Measurements from ENCODE around the gene EN1. TPM values are rescaled to one million over a fixed set of nuclear protein-coding genes. Genes with fewer than 3 reads are reported as not detected.

Gene EN1
- total RNA-seq = 1 to 10 TPM; 2.4 to 4.0 TPM
- long read RNA-seq, donor 1, partial matches to known transcripts = 0 of 1 reads
- long read RNA-seq, donor 1, other reads (novel, unspliced or antisense) = 0 of 1 reads
- long read RNA-seq, donor 2 = 0 reads

- intact Hi-C loops (cut with DNase I) = loop anchor here in 1 of 2 donors (10.0 kb wide), 1 partner anchor 92 kb away; no protein-coding TSS in a partner anchor
- DNase-seq (ENCODE audit: low spot score) = no peak
Observed at GRCh38 chr2:118846953-118847761, at the start of gene EN1. Gene EN1 (minus strand): TSS chr2:118847648. CDS start chr2:118847167, 481 bp downstream.

GRCh38 chr2:118893100-118893499, 45.7 kb upstream of the EN1 start:
- no peak for DNase-seq (ENCODE audit: low spot score)
- intact Hi-C loops (cut with DNase I) = no loop called here

GRCh38 chr2:118889995-118890394, 42.5 kb upstream of the EN1 start:
- DNase-seq (ENCODE audit: low spot score) = no peak
- intact Hi-C loops (cut with DNase I) = loop anchor here in 1 of 2 donors (10.0 kb wide), 1 partner anchor 395 kb away; no protein-coding TSS in a partner anchor

- intact Hi-C loops (cut with DNase I) = loop anchor here in 1 of 2 donors (10.0 kb wide), 1 partner anchor 401 kb away; no protein-coding TSS in a partner anchor
- DNase-seq (ENCODE audit: low spot score) = no peak
Observed at GRCh38 chr2:118883792-118884191, 36.3 kb upstream of the EN1 start.

- intact Hi-C loops (cut with DNase I) = loop anchor here in 1 of 2 donors (10.0 kb wide), 1 partner anchor 402 kb away; no protein-coding TSS in a partner anchor
Observed at GRCh38 chr2:118882693-118883336, 35.4 kb upstream of the EN1 start.

GRCh38 chr2:118881490-118882129, 34.2 kb upstream of the EN1 start:
- intact Hi-C loops (cut with DNase I) = loop anchor here in 1 of 2 donors (10.0 kb wide), 1 partner anchor 403 kb away; no protein-coding TSS in a partner anchor

More at GRCh38 chr2:118882693-118883336, 35.4 kb upstream of the EN1 start:
- DNase-seq (ENCODE audit: low spot score) = peak; percentile 88

GRCh38 chr2:118880501-118880900, 33.1 kb upstream of the EN1 start:
- intact Hi-C loops (cut with DNase I) = loop anchor here in 1 of 2 donors (10.0 kb wide), 1 partner anchor 404 kb away; no protein-coding TSS in a partner anchor
- no peak for DNase-seq (ENCODE audit: low spot score)

More at GRCh38 chr2:118881490-118882129, 34.2 kb upstream of the EN1 start:
- DNase-seq (ENCODE audit: low spot score) = no peak

- intact Hi-C loops (cut with DNase I) = loop anchor here in 1 of 2 donors (10.0 kb wide), 1 partner anchor 606 kb away; no protein-coding TSS in a partner anchor
- DNase-seq (ENCODE audit: low spot score) = no peak
Observed at GRCh38 chr2:118878531-118879149, 31.2 kb upstream of the EN1 start.

- no peak for DNase-seq (ENCODE audit: low spot score)
- intact Hi-C loops (cut with DNase I) = loop anchor here in 1 of 2 donors (10.0 kb wide), 1 partner anchor 609 kb away; no protein-coding TSS in a partner anchor
Observed at GRCh38 chr2:118875318-118875717, 27.9 kb upstream of the EN1 start.

GRCh38 chr2:118874324-118874723, 26.9 kb upstream of the EN1 start:
- no peak for DNase-seq (ENCODE audit: low spot score)
- intact Hi-C loops (cut with DNase I) = loop anchor here in 1 of 2 donors (10.0 kb wide), 1 partner anchor 610 kb away; no protein-coding TSS in a partner anchor

- intact Hi-C loops (cut with DNase I) = no loop called here
- peak; percentile 32 for DNase-seq (ENCODE audit: low spot score)
Observed at GRCh38 chr2:118865106-118865505, 17.7 kb upstream of the EN1 start.

- DNase-seq (ENCODE audit: low spot score) = no peak
- intact Hi-C loops (cut with DNase I) = loop anchor here in 1 of 2 donors (5.0 kb wide), 2 partner anchors 642 to 832 kb away; no protein-coding TSS in a partner anchor
Observed at GRCh38 chr2:118864207-118864606, 16.8 kb upstream of the EN1 start.

- intact Hi-C loops (cut with DNase I) = loop anchor here in 1 of 2 donors (5.0 kb wide), 2 partner anchors 639 to 829 kb away; no protein-coding TSS in a partner anchor
- no peak for DNase-seq (ENCODE audit: low spot score)
Observed at GRCh38 chr2:118861731-118862130, 14.3 kb upstream of the EN1 start.

GRCh38 chr2:118861242-118861641, 13.8 kb upstream of the EN1 start:
- intact Hi-C loops (cut with DNase I) = loop anchor here in 1 of 2 donors (5.0 kb wide), 2 partner anchors 639 to 829 kb away; no protein-coding TSS in a partner anchor
- no peak for DNase-seq (ENCODE audit: low spot score)

- no peak for DNase-seq (ENCODE audit: low spot score)
- intact Hi-C loops (cut with DNase I) = loop anchor here in 1 of 2 donors (5.0 kb wide), 2 partner anchors 638 to 828 kb away; no protein-coding TSS in a partner anchor
Observed at GRCh38 chr2:118860506-118860905, 13.1 kb upstream of the EN1 start.

GRCh38 chr2:118859157-118859770, 11.8 kb upstream of the EN1 start:
- intact Hi-C loops (cut with DNase I) = loop anchor here (5.0 to 10.0 kb wide), 5 partner anchors 304 to 814 kb away; no protein-coding TSS in a partner anchor
- no peak for DNase-seq (ENCODE audit: low spot score)

GRCh38 chr2:118858485-118859156, 11.2 kb upstream of the EN1 start:
- intact Hi-C loops (cut with DNase I) = loop anchor here (5.0 to 10.0 kb wide), 5 partner anchors 304 to 814 kb away; no protein-coding TSS in a partner anchor
- DNase-seq (ENCODE audit: low spot score) = no peak

All from posterior vena cava (tissue), 2 donors.